Superior temporal gyrus (tissue), 1 donor: Measurements from ENCODE around the gene NUAK1.

ENCODE experiments used
- DNase-seq: peaks from one replicate; pipeline ENCODE4 v3.0.0-alpha.2; 2016; ENCODE audit errors: extremely low spot score

The NUAK1 gene

DNA sequence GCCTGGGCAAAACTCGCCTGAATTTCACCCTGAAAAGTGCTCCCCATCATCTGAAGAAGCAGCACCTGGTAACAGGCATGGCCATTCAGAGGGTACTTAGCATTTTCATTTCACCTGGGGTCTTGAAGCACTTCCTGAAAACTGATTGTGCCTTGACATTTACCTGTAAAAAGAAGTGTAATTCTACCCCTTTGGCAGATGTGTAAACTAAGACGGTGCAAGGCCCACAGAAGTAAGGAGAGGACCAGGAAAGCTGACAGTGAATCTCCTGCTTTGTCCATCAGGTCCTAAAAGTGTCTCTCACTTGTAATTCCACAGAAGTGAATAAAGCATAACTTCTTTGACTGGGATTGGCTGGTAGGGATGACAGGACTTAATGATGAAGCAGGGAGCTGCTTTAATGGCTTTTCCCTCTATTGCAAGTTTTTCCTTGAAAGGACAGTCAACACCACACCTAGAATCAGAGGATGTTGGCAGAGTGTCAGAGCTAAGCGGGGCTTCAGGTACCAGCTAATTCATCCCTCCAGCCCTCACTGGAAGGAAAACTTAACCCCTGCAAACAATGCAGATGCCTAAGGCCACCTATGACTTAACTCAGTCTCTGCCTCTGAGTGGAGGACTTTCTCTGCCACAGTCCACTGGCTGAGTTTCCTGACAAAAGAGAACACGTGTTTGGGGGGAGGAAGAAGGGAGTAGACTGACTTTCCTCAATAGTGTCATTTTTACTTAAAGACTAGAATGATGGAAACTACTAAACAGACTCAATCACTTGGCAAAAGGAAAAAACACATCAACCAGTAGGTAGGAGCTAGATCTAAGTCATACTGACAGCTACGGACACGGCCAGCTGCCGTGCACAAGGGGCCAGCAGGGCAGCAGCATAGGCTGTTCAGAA is 74.7 kb downstream of the NUAK1 start:
- no peak for DNase-seq

GRCh38 chr12:106062693-106063092 is 76.1 kb downstream of the NUAK1 start:
- DNase-seq: no peak

- no peak for DNase-seq
Measured at GRCh38 chr12:106058256-106059182, 80.2 kb downstream of the NUAK1 start.

GRCh38 chr12:106054049-106054448 is 84.7 kb downstream of the NUAK1 start:
- no peak for DNase-seq

DNA sequence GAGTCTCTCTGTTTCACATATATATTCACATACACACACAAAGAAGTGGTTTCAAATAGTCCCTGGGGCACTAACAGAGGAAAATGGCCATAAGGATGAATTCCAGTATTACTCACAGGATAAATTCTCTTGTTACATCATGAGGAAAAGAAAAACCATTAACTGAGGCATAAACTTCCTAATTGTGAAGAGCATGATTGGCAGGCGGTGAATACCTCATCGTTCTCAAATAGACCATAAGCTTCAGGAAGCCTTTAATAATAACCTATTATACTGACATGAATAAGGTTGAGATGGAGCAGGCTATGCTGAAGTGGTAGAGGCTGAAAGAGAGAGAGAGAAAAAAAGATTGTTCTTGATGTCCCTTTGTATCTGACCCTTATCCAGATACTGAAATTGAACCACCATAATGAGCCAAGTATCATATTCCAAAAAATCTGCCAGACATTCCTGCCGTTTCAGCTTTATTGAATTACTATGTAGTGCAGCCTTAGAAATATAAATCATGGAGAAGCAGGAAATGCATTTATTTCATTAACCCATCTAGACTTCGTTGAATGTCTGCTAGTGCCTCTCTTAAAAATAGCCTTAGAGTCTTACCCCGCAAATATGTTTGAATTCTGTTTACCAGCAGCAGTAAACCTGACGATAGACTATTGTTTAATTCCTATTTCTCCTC is 86.8 kb downstream of the NUAK1 start:
- DNase-seq: no peak

DNA sequence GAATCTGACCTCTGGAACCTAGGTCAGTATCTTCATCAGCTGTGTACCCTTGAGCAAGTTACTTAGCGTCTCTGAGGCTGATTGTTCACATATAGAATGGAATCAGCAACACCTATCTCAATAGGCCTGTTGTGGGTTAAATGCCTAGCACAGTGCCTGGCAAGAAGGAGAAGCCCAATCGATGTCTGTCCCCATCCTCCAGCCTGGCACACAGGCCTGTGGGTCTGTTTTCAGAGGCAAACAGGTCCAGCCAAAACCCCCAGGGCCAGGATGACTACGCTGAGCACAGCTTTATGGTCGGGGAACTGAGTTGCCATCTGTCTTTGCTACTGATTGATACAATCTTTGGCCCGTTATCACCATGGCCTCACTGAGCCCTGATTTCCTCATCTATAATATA is 89.2 kb downstream of the NUAK1 start:
- DNase-seq: no peak

GRCh38 chr12:106049105-106049504 is 89.6 kb downstream of the NUAK1 start:
- DNase-seq: peak; percentile 90

DNA sequence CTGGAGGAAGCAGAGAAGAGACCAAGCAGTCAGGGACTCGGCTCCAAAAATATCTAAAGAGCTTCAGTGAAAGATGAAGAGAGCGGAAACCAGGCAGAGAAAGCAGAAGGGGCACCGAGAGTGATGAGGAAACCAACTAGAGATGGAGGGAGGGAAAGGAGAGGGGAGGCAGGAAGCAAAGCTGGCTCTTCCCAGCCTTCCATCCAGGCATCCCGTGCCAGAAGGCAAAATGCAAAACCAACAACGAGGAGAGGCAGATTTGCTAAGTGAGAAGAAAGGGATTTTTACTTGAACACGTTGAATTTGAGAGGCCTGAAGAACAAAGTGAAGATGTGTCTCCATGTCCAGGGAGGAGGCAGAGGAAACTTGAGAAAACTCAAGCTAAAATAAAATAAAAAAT is 90.1 kb downstream of the NUAK1 start:
- DNase-seq: no peak

DNA sequence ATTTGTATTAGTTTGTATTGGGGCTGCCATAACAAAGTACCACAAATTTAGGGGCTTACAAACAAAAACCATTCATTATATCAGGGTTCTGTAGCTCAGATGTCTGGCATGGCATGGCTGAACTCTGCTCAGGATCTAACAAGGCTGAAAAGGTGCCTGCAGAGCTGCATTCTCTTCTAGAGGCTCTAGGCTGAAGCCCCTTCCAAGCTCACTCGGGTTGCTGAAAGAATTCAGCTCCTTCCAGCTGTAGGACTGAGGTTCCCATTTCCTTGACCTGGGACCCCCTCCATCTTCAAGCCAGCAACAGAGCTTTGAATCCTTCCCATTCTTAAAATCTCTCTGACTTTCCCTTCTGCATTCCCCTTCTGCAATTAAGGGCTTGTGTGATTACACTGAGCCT is 90.7 kb downstream of the NUAK1 start:
- DNase-seq: no peak

GRCh38 chr12:106046947-106047346 is 91.8 kb downstream of the NUAK1 start:
- DNase-seq: no peak

DNA sequence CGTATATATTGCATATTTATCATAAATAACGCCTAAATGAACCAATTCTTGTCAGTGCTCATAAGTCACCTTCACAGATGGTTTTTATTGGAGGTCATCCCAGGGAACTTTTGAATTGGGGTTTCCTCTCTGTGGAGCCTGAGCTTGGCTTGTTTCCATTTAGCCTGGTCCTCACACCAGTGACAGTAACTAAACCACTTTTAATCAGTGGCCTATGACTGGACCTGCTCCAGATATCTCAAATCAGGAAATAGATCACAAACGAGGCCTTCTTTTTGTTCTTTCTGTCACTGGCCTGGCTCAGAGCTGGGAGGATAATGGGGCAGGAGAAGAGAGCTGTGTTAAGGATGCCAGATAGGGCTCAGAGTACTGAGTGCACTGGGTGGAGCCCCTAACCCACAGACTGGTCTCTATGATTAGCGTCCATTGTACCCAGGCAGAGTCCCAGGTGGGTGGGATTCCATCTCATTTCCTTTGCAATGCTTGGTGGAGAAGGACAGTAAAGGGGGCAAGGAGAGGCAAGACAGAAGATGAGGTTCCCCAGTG is 92.4 kb downstream of the NUAK1 start:
- no peak for DNase-seq

- peak; percentile 63 for DNase-seq
Measured at GRCh38 chr12:106045251-106045674, 93.5 kb downstream of the NUAK1 start.

DNA sequence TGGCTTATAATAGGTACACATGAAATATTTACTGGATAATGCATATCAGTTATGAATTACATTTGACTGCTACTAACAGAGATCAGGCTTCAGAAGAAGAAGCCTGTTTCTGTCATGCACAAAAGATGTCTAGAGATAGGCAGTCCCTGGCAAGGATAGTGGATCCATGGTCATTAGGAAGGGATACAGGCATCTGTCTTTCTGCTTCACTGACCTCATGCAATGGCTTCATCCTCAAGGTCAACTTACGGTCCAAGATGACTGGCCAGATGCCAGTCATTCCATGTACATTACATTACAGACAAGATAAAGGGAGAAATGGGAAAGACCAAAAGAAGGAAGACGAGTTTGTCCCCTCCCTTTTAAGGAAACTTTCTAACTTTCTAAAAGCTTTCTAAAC is 94.0 kb downstream of the NUAK1 start:
- DNase-seq: no peak

DNA sequence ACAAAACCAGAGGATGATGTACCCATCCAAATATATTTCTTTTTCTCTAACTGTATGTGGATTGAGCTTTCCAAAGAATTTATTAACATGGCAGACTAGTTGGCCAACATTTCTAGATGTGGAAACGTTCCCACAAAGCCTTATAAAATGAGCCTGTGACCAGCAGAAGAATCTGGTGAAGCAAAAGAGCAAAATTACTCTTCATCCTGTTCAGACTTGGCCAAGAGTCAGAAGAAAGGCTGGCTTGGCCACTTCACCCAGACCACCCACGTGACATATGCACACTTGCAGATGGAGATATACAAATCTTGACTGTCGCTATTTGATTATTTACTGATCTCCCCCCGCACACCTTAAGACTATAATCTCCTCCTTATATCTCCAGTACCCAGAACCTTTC is 96.7 kb downstream of the NUAK1 start:
- no peak for DNase-seq

DNA sequence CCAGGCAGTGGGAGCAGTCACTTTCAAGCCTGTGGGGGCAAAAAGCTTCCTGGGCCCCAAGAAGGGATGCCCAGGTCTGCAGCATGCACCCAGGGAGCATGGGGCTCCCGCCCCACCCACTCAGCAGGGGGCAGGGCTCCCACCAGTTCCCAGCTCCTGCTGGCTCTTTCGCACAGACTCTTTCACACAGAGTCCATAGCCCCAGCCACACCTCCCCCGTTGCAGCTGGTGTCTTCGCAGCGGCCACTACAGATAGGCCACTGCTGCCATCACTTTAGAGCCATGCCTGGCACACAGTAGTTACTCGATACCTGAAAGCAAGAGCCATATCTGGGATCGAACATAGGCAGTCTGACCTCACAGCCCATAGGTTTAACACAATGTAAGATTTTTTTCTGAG is 98.2 kb downstream of the NUAK1 start:
- DNase-seq: no peak

- no peak for DNase-seq
Measured at GRCh38 chr12:106039646-106040404, 98.9 kb downstream of the NUAK1 start.

DNA sequence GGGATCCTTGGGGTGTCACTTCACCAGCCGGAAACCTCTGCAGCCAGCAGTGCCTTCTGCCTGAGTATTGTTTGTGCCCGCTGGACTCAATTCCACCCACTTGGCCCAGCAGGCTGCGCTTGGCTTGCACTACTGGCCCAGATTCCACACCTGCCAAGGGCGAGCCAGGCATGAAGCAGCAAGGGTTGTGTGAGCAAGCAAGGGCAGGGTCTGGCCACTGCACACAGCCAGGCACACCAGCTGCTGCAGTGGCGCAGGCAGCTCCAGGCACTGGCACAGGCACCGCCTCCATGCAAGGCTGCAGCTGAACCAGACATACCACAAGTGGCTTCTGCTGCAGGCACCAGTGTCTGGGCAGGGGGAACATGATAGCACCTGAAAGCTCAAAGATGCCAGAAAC is 99.5 kb downstream of the NUAK1 start:
- no peak for DNase-seq

DNA sequence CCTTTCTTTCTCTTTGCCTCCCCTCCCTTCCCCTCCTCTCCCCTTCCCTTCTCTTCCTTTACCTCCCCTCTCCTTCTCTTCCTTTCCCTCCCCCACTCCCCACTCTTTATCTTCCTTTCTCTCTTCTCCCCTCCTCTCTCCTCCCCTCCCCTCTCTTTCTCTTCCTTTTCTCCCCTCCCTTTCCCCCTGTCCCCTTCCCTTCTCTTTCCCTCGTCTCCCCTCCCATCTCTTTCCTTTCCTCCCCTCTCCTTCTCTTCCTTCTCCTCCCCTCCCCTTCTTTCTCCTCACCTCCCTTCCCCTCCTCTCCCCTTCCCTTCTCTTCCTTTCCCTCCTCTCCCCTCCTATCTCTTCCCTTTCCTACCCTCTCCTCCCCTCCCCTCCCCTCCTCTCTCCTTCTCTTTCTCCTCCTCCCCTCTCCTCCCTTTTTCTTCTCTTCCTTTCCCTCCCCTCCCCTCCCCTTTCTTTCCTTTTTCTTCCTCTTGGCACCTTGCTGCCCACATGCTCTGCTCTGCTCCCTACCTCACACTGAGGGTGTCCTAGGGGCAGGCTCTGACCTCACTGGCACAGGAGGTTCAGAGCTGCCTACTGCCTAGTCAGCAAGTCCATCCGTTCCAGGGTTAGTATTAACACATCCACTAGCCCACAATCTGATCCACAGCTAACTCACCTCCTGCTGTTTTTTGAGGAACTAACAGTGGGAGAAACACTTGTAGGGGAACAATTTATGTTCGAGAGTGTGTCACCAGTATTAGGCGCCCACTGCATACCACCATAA is 101.0 kb downstream of the NUAK1 start:
- no peak for DNase-seq

DNA sequence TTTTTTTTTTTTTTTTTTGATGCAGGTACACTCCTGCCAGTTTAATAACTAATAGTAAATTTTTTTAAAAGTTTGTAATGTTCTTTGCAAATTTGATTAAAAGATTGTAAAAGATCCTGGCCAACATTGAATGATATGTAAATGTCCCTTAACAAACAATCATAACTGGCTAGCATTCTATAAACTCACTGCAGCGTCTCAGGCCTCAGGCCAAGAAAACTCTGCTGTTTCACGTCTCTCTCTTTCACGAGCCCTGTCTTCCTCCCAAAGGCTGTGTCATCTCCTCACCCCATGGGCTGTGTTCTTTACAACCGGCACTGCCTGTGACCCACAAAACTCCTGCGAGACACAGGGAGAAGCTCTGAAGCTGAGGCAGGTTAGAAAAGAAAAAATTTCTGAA is 103.3 kb downstream of the NUAK1 start:
- DNase-seq: no peak

DNA sequence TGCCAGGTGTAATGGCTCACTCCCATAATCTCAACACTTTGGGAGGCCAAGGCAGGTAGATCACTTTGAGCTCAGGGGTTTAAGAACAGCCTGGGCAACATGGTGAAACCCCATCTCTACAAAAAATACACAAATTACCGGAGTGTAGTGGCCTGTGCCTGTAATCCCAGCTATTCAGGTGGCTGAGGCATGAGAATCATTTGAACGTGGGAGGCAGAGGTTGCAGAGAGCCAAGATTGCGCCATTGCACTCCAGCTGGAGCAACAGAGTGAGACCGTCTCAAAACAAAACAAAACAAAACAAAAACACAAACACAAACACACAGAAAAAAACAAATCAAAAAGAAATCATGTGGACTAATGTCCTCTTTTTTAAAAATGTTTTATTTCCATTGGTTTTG is 104.4 kb downstream of the NUAK1 start:
- DNase-seq: no peak
